NCI-H510A (cell line): ENCODE measurements around the gene FNDC3A.

Source experiments
- DNase-seq: peaks from one replicate; lab custom pipeline; 2025; lab: John Stamatoyannopoulos, UW

The FNDC3A gene

DNA sequence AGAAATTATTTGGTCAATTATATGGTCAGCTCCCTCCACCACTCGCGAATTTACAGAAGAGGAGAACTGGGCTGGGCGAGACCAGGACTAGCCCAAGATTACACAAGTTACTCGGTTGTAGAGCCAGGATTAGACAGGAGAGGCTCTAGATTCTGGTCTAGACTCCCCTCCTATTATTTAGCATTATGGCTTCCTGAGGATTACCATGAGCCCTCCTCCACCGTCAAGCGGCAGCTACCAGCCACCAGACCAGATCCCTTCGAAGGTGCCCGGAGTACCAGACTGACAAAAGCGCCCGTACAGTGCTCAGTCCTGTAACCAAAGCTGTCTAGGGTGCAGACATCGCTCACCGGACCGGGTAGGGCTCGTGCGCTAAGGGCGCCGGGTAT lies 243.9 kb downstream of the FNDC3A start:
- no peak for DNase-seq

DNA sequence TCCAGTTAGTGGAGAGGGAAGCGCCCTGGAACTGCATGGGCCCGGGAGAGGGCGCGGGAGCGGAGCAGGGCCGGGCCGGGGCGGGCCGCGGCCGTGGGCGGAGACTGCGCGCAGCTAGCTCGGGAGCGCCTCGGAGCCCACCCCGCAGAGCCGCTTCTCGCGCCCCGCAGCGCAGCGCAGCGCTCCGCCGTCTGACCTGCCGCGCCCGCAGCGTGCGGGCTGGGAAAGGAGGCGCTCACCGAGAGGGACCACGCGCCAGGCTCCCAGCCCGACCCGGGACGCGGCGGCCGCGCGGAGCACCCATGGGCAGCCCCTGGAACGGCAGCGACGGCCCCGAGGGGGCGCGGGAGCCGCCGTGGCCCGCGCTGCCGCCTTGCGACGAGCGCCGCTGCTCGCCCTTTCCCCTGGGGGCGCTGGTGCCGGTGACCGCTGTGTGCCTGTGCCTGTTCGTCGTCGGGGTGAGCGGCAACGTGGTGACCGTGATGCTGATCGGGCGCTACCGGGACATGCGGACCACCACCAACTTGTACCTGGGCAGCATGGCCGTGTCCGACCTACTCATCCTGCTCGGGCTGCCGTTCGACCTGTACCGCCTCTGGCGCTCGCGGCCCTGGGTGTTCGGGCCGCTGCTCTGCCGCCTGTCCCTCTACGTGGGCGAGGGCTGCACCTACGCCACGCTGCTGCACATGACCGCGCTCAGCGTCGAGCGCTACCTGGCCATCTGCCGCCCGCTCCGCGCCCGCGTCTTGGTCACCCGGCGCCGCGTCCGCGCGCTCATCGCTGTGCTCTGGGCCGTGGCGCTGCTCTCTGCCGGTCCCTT lies 244.5 kb downstream of the FNDC3A start, which contains the start of gene MLNR:
Gene MLNR (plus strand): TSS at position 303 of the 820 bp plus-strand sequence. CDS start 0 bp downstream, at position 303.
- peak; percentile 10 for DNase-seq

DNA sequence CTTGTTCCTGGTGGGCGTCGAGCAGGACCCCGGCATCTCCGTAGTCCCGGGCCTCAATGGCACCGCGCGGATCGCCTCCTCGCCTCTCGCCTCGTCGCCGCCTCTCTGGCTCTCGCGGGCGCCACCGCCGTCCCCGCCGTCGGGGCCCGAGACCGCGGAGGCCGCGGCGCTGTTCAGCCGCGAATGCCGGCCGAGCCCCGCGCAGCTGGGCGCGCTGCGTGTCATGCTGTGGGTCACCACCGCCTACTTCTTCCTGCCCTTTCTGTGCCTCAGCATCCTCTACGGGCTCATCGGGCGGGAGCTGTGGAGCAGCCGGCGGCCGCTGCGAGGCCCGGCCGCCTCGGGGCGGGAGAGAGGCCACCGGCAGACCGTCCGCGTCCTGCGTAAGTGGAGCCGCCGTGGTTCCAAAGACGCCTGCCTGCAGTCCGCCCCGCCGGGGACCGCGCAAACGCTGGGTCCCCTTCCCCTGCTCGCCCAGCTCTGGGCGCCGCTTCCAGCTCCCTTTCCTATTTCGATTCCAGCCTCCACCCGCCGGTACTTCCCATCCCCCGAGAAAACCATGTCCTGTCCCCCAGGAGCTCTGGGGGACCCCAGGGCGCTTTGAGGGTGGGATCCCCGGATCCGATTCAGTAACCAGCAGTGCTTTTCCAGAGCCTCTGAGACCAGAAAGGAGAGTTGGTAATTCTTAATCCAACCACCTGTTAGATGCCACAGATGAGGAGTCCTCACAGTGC lies 245.3 kb downstream of the FNDC3A start:
- no peak for DNase-seq

DNA sequence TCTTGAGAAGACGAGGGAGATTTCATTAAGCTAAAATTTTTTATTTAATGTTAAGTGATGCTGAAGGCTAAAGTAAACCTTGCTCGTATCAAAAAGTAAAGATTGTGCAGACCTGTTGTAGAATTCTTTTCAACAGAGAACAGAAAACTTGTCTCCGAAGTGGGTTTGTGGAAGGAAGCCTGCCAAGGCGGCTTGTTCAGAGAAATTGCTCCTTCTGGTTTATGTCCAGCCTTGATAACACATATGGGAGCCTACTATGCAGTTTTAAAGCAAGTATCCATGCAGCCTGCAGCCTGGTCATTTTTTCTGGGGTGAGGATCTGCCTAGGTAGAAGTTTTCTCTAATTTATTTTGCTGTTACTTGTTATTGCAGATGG lies 245.9 kb downstream of the FNDC3A start:
- no peak for DNase-seq

DNA sequence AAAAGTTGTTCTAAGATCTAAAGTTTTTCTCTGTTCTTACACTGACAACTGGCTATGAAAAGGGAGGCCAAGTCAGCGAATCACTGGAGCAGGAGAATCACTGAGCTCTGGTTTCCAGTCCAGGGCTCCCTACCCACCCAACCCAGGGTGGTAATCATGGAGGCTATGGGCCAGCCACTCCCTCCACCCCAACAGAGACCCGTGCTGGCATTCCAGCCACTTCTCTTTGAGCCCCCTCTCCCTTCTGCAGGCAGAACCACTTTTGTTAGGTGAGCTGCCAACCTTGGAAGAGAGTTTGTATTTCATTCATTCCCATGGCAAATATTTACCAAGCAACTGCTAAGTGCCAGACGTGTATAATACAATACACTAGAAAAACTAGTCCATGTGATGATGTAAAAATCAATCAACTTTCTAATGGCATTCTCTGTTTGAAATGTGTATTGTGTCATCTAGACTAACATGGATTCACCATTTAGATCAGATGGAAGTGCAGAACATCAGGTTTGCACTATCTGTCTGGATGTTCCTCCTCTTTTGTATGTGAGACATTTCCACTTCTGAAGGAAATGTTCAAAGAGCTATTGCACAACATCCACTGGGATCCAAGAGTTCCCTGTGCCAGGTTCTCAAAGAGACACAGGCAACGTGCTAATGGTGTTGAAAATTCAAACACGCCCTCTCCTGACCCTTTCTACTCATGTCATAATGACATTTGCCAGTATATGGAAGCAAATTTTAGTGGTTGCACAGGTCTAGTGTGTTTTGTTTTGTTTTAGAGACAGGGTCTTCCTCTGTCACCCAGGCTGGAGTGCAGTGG lies 249.7 kb downstream of the FNDC3A start:
- DNase-seq, result no peak

DNA sequence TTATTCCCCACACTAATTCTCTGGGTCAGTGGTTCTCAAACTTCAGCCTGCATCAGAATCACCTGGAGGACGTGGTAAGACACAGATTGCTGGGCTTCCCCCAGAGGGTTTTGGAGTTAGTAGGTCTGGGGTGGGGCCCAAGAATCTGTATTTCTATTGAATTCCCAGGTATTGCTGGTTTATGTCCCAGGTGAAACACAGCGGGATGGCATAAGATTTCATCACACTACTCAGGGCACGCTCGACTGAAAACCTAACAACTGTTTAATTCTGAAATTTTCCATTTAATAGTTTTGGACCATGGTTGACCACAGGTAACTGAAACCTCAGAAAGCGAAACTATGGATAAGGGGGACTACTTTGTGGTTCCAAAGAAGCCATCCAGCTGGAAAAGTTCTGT lies 250.9 kb downstream of the FNDC3A start:
- no peak for DNase-seq

DNA sequence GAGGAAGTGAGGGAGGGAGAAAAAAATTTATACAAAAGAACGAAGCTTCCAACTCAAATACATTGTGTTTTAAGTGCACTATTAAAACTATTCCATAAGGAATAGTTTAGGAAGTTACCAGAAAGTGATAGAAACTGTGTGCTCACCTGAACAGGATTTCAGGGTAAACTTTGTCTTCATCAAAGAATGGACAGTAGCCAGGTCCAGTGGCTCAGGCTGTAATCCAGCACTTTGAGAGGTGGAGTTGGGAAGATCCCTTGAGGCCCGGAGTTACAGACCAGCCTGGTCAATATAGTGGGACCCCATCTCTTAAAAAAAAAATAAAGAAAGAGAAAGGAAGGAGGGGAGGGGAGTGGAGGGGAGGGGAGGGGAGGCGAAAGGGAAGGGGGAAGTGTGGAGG lies 259.0 kb downstream of the FNDC3A start:
- no peak for DNase-seq

DNA sequence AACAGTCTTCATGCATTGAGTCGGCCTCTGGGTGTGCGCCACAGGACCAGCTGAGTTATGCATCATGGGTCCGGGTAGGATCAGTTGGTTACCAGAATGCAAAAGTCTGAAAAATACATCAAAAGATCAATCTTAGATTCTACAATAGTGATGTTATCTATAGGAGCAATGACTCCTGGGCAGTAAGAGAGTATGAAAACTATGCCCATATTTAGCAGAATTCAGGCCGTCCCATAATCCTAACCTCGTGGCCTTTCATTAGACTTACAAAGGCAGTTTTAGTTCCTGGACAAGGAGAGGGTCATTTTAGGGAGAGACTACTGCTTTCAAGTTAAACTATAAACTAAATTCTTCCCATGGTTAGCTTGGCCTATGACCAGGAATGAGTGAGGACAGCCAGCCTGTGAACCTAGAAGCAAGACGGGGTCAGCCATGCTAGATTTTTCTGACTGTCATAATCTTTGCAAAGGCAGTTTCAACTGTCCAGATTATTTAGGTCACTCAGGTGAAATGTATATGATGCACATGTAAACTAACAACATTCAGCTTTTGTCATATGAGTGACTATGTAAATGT lies 260.2 kb downstream of the FNDC3A start:
- DNase-seq, result no peak

DNA sequence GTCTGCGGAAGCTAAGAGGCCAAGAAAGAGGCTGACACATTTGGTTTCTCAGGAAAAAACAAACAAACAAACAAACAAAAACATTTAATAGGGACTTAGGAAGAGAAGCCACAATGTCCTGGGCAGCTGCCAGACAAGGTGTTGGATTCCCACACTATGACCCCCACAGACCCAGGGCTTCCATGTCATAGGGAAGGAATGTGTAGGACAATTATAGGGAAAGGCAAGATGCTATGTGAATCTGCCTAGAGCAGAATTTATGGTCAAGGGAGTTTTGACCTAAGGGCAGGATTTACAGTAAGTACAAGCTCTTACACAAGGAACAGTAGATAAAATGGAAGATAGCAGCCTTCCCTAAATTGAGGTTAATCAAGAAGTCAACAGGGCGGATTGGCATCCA lies 262.9 kb downstream of the FNDC3A start:
- no peak for DNase-seq

DNA sequence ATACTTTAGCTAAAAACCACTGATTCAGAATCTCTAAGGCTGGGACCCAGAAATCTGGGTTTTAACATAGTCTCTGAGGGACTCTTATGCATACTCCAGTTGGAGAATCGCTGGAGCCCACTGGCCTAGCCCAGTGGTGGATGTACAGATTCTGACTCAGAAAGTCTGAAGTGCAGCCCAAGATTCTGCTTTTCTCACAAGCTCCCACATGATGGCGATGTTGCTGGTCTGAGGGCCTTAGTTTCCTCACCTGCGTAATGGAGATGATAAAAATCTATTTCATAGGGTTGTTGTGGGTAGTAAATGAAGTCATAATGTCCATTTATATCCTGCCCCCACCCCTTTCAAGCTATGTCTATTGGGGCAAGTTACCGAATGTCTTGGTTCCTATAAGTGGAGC lies 264.3 kb downstream of the FNDC3A start:
- DNase-seq, result no peak

DNA sequence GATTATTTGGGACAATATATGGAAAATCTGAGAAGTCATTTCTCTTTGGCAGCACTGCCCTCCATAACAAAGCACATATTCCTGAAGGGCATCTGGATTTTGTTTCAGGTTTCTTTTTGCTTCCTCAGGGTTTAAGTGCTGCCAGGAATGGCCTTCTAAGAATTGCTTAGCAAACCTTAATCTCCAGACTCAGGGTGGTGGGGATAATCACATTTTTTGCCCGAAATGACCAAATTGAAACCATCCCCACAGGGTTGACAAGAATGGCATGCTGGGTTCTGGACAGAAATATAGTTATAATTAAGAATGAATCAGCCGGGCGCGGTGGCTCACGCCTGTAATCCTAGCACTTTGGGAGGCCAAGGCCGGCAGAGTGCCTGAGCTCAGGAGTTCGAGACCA lies 265.6 kb downstream of the FNDC3A start:
- DNase-seq, result no peak

DNA sequence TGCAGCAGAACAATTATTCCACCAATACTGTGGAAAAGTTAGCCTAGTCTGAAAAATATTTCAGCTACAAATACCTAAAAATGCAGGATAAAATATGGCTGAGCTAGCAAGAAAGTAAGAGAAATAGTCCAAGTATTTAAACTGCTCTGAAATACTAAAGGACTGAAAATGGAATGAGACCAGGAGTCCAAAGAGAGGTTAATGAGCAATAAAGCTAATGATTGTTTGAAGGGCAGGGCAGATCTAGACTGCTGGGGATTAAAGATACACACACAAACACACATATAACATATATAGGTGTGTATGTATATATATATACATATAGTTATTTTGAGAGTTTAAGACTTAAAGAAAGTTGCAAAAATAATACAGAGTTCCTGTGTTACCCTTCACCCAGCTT lies 269.4 kb downstream of the FNDC3A start:
- DNase-seq, result no peak

DNA sequence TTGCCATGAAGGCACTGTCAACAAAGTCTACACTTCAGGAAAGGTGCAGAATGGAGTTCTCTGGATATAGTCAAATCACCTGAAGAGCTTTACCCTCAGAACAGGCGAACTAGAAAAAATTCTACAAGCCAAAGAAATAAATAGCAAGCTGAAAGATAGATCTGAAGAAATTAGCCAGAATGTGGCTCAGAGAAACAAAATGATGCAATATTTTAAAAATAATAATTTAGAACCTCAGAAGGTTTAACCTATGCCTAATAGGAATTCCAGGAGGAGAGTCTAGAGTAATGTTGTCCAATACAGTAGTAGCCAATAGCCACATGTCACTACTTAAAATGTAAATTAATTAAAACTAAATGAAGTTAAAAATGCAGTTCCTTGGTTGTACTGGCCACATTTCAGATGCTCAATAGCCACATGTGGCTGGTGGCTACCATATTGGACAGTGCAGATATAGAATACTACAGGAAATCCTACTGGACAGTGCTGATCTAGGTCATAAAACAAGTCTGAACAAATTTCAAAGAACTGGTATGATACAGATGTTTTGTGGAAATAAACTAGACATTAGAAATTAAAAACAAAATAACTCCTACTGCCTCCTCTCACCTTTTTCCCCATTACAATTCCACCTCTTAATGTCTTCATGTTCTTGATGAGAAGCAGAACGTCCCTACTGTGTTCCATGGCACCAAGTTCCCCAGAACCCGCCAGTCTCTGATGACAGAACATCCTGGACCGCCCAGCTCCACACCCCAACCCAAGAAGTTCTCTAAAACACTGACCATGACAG lies 271.3 kb downstream of the FNDC3A start:
- DNase-seq, result no peak

DNA sequence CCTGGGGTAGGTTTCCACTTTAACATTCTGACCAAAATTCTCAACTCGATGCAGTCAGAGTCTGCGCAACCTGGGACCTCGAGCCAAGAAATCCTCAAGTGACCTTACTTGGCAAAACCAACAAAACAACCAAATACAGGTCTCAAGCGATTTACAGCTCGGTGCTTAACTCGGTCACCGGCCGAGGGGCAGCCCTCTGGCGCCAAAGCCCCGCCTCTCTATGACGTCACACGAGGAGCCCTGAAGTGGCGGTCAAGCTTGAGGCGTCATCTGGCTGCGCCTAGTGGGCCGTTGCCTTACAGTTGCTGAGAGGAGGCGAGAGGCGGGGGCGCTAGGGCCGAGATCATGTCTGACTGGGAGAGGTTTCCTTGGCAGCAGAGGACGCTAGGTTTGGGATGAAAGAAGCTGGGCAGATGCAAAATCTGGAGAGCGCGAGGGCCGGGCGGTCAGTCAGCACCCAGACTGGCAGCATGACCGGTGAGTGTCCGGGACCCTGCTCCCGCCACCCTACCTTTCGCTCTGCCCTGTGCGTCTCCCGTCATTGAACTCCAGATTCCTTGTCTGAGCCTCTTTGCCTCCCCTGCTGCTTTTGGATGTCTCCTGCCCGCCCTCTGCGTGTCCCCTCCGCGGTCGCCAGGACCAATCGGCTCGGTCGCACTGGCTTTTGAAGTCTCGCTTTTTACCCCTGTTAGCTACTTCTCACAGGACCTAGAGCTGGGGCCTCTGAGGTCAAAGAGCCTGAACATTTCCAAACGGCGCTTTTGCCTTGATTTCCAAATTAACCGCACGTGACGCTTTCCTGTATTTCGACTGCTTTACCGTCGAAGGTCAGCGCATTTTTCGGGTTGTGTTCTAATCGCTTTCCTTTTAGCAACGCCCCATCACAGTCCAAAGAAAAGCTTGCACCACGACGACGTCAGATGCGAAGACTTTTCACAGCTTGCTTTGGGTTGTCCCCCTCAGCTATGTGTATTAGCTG lies 272.2 kb downstream of the FNDC3A start, which contains the start of gene CDADC1:
Gene CDADC1 (plus strand): TSS at position 283 of the 979 bp plus-strand sequence. CDS start 113 bp downstream, at position 396.
- peak; percentile 81 for DNase-seq

DNA sequence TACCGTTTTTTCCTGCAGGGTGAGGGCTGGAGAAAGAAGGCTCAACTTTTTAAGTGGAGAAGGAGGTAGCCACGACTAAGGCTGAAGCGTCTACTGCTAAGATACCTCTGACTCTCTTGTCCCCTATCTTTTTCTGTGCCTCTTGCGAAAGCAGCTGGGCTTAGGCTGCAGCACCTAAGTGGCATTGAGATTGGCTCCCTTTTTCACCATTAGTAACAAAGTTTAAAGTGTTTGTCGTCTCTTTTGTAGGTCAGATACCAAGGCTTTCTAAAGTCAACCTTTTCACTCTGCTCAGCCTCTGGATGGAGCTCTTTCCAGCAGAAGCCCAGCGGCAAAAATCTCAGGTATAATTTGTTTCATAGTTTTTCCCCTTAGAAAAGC lies 272.9 kb downstream of the FNDC3A start:
- DNase-seq, result no peak

DNA sequence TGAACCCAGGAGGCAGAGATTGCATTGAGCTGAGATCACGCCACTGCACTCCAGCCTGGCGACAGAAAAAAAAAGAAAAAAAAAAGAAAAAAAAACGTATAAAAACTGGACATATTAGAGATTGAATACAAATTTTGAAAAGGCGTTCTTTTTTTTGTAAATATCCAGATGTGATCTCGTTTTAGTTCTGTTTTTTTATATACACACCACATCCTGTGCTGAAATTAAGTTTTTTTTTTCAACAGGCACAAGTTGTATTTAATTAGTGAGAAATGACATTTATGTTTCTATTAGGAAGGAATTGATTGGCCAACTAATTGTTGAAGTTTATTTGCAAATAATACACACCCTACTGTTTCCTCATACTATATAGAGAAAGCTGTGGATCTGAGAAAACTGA lies 275.6 kb downstream of the FNDC3A start:
- no peak for DNase-seq

DNA sequence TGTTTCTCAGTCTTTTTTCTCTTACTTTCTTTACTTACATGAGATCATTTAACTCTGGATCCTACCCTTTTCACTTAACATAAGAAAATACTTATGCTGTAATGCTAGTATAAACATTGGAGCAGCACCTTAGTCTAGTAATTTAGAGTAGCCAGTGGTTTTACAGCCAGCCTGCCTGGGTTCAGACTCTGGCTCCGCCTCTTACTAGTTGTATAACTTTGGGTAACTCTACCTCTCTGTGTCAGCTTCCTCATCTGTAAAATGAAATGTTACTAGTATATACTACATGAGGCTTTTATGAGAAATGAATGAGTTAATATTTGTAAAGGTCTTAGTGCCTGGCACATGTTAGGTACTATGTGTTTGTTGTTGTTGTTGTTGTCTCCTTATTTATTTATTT lies 277.6 kb downstream of the FNDC3A start:
- DNase-seq, result no peak

DNA sequence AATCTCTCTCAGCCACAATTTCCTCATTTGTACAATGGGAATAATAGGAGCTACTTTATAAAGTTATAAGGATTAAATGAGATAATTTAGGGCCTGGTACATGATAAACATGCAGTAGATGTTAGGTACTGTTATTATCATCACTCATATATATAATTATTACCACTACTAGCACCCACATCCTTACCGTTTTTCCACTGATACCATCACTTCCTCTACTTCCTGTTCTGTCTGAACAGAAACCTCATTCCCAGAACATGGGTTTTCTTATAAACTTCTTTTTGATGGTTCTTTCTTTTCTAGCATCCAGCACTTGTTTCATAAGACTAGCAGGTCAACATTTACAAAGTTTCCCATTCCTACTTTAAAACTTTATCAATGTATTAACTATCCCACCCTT lies 278.3 kb downstream of the FNDC3A start:
- no peak for DNase-seq

DNA sequence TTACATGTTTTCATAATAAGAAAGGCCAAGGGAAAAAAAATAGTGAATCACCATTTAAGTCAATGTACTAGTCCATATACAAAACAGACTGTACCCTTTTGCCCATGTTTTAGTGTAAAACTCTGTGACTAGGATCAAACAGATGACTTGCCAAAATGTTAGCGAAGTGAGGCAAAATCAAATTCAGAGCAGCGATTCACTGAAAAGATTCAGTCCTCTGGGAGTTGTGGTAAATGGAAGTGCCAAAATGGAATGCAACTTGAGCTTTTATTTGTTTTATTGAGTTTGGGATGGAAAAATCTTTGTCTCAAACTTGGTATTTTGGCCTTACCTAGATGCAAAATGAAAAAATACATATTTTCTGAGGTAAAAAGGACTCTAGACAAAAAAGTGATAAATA lies 281.1 kb downstream of the FNDC3A start:
- DNase-seq, result no peak
